IMR-90 (cell line): Measurements from ENCODE around the gene SMIM29. TPM values are rescaled to one million over a fixed set of nuclear protein-coding genes. Genes with fewer than 3 reads are reported as not detected.

ENCODE experiments used
- ATAC-seq: fragments of 200-7000 bp; cut with Tn5 transposase; 2 replicates; pipeline ENCODE4 v1.9.1; 2020; ENCODE audit warnings: low read depth, mild to moderate bottlenecking, moderate library complexity
- Bru-seq: library from RNA; stranded (reverse); fragments of 400-500 nt; gene quantifications from one replicate; lab custom pipeline; 2021; lab: Mats Ljungman, UMichigan
- BruChase-seq, 2 experiments: library from RNA; stranded (reverse); fragments of 400-500 nt; gene quantifications; one replicate each; lab custom pipeline; 2021; lab: Mats Ljungman, UMichigan
- BruUV-seq: library from RNA; stranded (reverse); fragments of 400-500 nt; replicated peaks from 2 replicates; lab custom pipeline; 2021; lab: Mats Ljungman, UMichigan
- CTCF ChIA-PET: fragments of 300-600 bp; formaldehyde crosslinking; extraction: SDS; loops from one replicate; lab custom pipeline; 2021; ENCODE audit warnings: antibody characterized with exemption; lab: Yijun Ruan, JAX
- POLR2A ChIA-PET: fragments of 300-600 bp; sonication (Branson Sonifier 250); formaldehyde crosslinking; loops from one replicate; lab custom pipeline; 2022; ENCODE audit warnings: antibody characterized with exemption; ENCODE audit not compliant: unreplicated experiment; lab: Charles Lee
- DNase-seq: peaks from one replicate; pipeline ENCODE4 v3.0.0; 2013
- H2AFZ ChIP-seq: replicated peaks from 2 replicates; pipeline ENCODE3; 2013; ENCODE audit warnings: low read length, mild to moderate bottlenecking; ENCODE audit not compliant: poor library complexity
- H2AK5ac ChIP-seq: 2 replicates; pipeline ENCODE4 v1.6.1; 2013; ENCODE audit warnings: low read depth, low read length, inconsistent platforms
- H2AK9ac ChIP-seq: replicated peaks from 2 replicates; pipeline ENCODE3; 2013; ENCODE audit warnings: mild to moderate bottlenecking, low read depth, low read length, moderate library complexity; ENCODE audit not compliant: poor library complexity
- H2BK120ac ChIP-seq: 2 replicates; pipeline ENCODE4 v1.6.1; 2013; ENCODE audit warnings: low read depth, low read length, inconsistent platforms
- H2BK15ac ChIP-seq: 3 replicates; pipeline ENCODE4 v1.6.1; 2013; ENCODE audit warnings: low read depth, low read length, inconsistent platforms
- H2BK20ac ChIP-seq: 2 replicates; pipeline ENCODE4 v1.6.1; 2013; ENCODE audit warnings: low read depth, mild to moderate bottlenecking, inconsistent platforms, low read length, moderate library complexity
- H2BK5ac ChIP-seq: 2 replicates; pipeline ENCODE4 v1.6.1; 2013; ENCODE audit warnings: mild to moderate bottlenecking, low read depth, low read length, inconsistent platforms; ENCODE audit not compliant: poor library complexity, severe bottlenecking
- H3K14ac ChIP-seq: replicated peaks from 2 replicates; pipeline ENCODE4 v1.6.1; 2013; ENCODE audit warnings: low read depth, low read length, inconsistent platforms
- H3K18ac ChIP-seq: 2 replicates; pipeline ENCODE4 v1.6.1; 2013; ENCODE audit warnings: low read depth, low read length, control low read depth
- H3K23ac ChIP-seq: 2 replicates; pipeline ENCODE4 v1.6.1; 2013; ENCODE audit warnings: low read depth, low read length, inconsistent platforms
- H3K27ac ChIP-seq: 2 replicates; pipeline ENCODE4 v1.5.1; 2013; ENCODE audit warnings: mild to moderate bottlenecking, control low read depth, low read length; ENCODE audit not compliant: insufficient read depth
- H3K27me3 ChIP-seq: 2 replicates; pipeline ENCODE4 v1.6.1; 2013; ENCODE audit warnings: low read length; ENCODE audit not compliant: control insufficient read depth, insufficient read depth
- H3K36me3 ChIP-seq: 2 replicates; pipeline ENCODE4 v1.6.1; 2013; ENCODE audit warnings: low read length, mixed read lengths; ENCODE audit not compliant: control insufficient read depth, insufficient read depth
- H3K4ac ChIP-seq: 2 replicates; pipeline ENCODE4 v1.6.1; 2013; ENCODE audit warnings: low read depth, low read length, inconsistent platforms
- H3K4me1 ChIP-seq: 2 replicates; pipeline ENCODE4 v1.6.1; 2013; ENCODE audit warnings: low read length, mixed read lengths; ENCODE audit not compliant: control insufficient read depth, insufficient read depth
- H3K4me2 ChIP-seq: 2 replicates; pipeline ENCODE4 v1.6.1; 2013; ENCODE audit warnings: low read depth, mild to moderate bottlenecking, control low read depth, low read length, moderate library complexity
- H3K4me3 ChIP-seq: 2 replicates; pipeline ENCODE4 v1.5.1; 2013; ENCODE audit warnings: low read depth, mild to moderate bottlenecking, control low read depth, low read length, moderate library complexity; ENCODE audit not compliant: insufficient read depth
- H3K56ac ChIP-seq: 2 replicates; pipeline ENCODE4 v1.6.1; 2013; ENCODE audit warnings: low read length, inconsistent platforms; ENCODE audit not compliant: insufficient read depth; ENCODE audit errors: extremely low read depth
- H3K79me1 ChIP-seq, 2 experiments: 2 replicates each; pipeline ENCODE4 v1.6.1; 2013; ENCODE audit warnings: low read length in 2 of 2, inconsistent platforms in 1 of 2, low read depth in 1 of 2
- H3K9ac ChIP-seq: 2 replicates; pipeline ENCODE4 v1.6.1; 2013; ENCODE audit warnings: low read depth, low read length, control low read depth
- H3K9me1 ChIP-seq: 2 replicates; pipeline ENCODE4 v1.6.1; 2013; ENCODE audit warnings: low read length, inconsistent platforms; ENCODE audit not compliant: insufficient read depth
- H3K9me3 ChIP-seq: 2 replicates; pipeline ENCODE4 v1.6.1; 2013; ENCODE audit warnings: low read length; ENCODE audit not compliant: control insufficient read depth, insufficient read depth
- H4K20me1 ChIP-seq: 2 replicates; pipeline ENCODE4 v1.6.1; 2013; ENCODE audit warnings: low read length, inconsistent platforms; ENCODE audit not compliant: insufficient read depth
- H4K5ac ChIP-seq: 2 replicates; pipeline ENCODE4 v1.6.1; 2013; ENCODE audit warnings: mild to moderate bottlenecking, low read depth, low read length, control low read depth
- H4K8ac ChIP-seq, 2 experiments: 2 replicates each; pipeline ENCODE4 v1.6.1; 2013; ENCODE audit warnings: low read depth in 2 of 2, low read length in 2 of 2, control low read depth in 1 of 2, inconsistent platforms in 1 of 2
- H4K91ac ChIP-seq: 2 replicates; pipeline ENCODE4 v1.6.1; 2013; ENCODE audit warnings: low read depth, low read length, inconsistent platforms; ENCODE audit not compliant: insufficient read depth
- BHLHE40 ChIP-seq: fragments of 150-350 bp; IDR thresholded peaks from 2 replicates; pipeline ENCODE4 v1.6.1; 2016; ENCODE audit warnings: mild to moderate bottlenecking, low read depth, low read length
- CEBPB ChIP-seq: IDR thresholded peaks from 2 replicates; pipeline ENCODE4 v1.6.1; 2012; ENCODE audit warnings: low read depth, low read length, improper control_type of control experiment
- CHD1 ChIP-seq: IDR thresholded peaks from 2 replicates; pipeline ENCODE4 v1.6.1; 2012; ENCODE audit warnings: low read depth, low read length, improper control_type of control experiment
- FOS ChIP-seq: fragments of 150-350 bp; IDR thresholded peaks from 2 replicates; pipeline ENCODE4 v1.6.1; 2016; ENCODE audit warnings: low read depth, low read length
- MAFK ChIP-seq: IDR thresholded peaks from 2 replicates; pipeline ENCODE4 v1.6.1; 2012; ENCODE audit warnings: low read depth, low read length, improper control_type of control experiment
- MAZ ChIP-seq: IDR thresholded peaks from 2 replicates; pipeline ENCODE4 v1.6.1; 2012; ENCODE audit warnings: low read depth, mild to moderate bottlenecking, low read length, improper control_type of control experiment, moderate library complexity, borderline replicate concordance
- MXI1 ChIP-seq: IDR thresholded peaks from 2 replicates; pipeline ENCODE4 v1.6.1; 2012; ENCODE audit warnings: low read depth, mild to moderate bottlenecking, low read length, moderate library complexity, borderline replicate concordance
- RCOR1 ChIP-seq: IDR thresholded peaks from 2 replicates; pipeline ENCODE4 v1.6.1; 2012; ENCODE audit warnings: mild to moderate bottlenecking, low read length, improper control_type of control experiment; ENCODE audit not compliant: insufficient replicate concordance
- SMC3 ChIP-seq: fragments of 150-350 bp; IDR thresholded peaks from 2 replicates; pipeline ENCODE4 v1.6.1; 2016; ENCODE audit warnings: low read depth, mild to moderate bottlenecking, antibody characterized with exemption, low read length, moderate library complexity
- WGBS, 2 experiments: methylation state at CpG; one replicate each; pipeline versions ENCODE4 v1.1.5 to v1.1.7; 2013; ENCODE audit warnings: missing lambda C conversion rate in 2 of 2; ENCODE audit not compliant: insufficient read length in 1 of 2; ENCODE audit errors: extremely low coverage in 2 of 2; 5-methylcytosine and 5-hydroxymethylcytosine counted together
- dilution Hi-C: fragments of 300-500 bp; cut with HindIII; formaldehyde crosslinking; loops from one replicate; pipeline ENCODE4 v1.14.3; 2018; ENCODE audit warnings: low sequenced_read_pairs; ENCODE audit not compliant: unreplicated experiment
- in situ Hi-C: fragments of 300-500 bp; cut with MboI; formaldehyde crosslinking; loops from 3 replicates; pipeline ENCODE4 v1.14.3; 2019; ENCODE audit warnings: low sequenced_read_pairs, inconsistent platforms, mixed read lengths
- intact Hi-C: fragments of 100-400 bp; cut with micrococcal nuclease; formaldehyde crosslinking; loops from 2 replicates; pipeline ENCODE4 v1.10.0; 2022
- long read RNA-seq: library from polyadenylated mRNA; unstranded; transcript quantifications from one replicate; pipeline ENCODE4 v2.0.0, GENCODE V29; 2021; ENCODE audit not compliant: unreplicated experiment
- polyA plus RNA-seq, 3 experiments: library from polyadenylated mRNA; depleted of rRNA; stranded (reverse); fragments of >200 nt; gene quantifications; 2 replicates each; pipeline ENCODE4 v1.2.3, GENCODE V29; 2012; ENCODE audit warnings: low replicate concordance in 1 of 3
- total RNA-seq: library from RNA; depleted of rRNA; stranded (reverse); fragments of >200 nt; gene quantifications from 2 replicates; pipeline ENCODE4 v1.2.3, GENCODE V29; 2012; rRNA removed
- TF ChIP-seq, protein P1 (sequence below): conservative IDR thresholded peaks from 2 replicates; pipeline ENCODE4 v1.5.1; 2012; ENCODE audit warnings: mild to moderate bottlenecking, low read depth, low read length, improper control_type of control experiment
- TF ChIP-seq, protein P2 (sequence below): fragments of 150-350 bp; IDR thresholded peaks from 2 replicates; pipeline ENCODE4 v1.6.1; 2017; ENCODE audit warnings: mild to moderate bottlenecking, antibody characterized with exemption, low read length, low read depth

Gene SMIM29
- total RNA-seq = 8.1 and 8.4 TPM in 2 replicates
- 25.6 and 28.9 TPM in 2 replicates for polyA plus RNA-seq (2012; rRNA removed)
- 27.3 and 43.9 TPM in 2 replicates for polyA plus RNA-seq (2012; cell fraction: cytosol; rRNA removed)
- polyA plus RNA-seq (2012; cell fraction: nucleus; rRNA removed; ENCODE audit: low replicate concordance) = 16.8 and 47.4 TPM in 2 replicates
- percentile 44 among the genes with signal in this experiment for Bru-seq, nascent RNA
- percentile 49 among the genes with signal in this experiment for BruChase-seq, experiment 1, labeled RNA remaining after a 6-hour chase
- BruChase-seq, experiment 2, labeled RNA remaining after a 2-hour chase = percentile 43 among the genes with signal in this experiment
- long read RNA-seq, transcript SMIM29-208 (5 exons, 1,186 nt) = minor isoform, 7 of 26 reads
- long read RNA-seq, transcript SMIM29-205 (5 exons, 1,297 nt) = major isoform, 12 of 26 reads
- long read RNA-seq, partial matches to known transcripts = 3 of 26 reads
- long read RNA-seq, other reads (novel, unspliced or antisense) = 2 of 26 reads

DNA sequence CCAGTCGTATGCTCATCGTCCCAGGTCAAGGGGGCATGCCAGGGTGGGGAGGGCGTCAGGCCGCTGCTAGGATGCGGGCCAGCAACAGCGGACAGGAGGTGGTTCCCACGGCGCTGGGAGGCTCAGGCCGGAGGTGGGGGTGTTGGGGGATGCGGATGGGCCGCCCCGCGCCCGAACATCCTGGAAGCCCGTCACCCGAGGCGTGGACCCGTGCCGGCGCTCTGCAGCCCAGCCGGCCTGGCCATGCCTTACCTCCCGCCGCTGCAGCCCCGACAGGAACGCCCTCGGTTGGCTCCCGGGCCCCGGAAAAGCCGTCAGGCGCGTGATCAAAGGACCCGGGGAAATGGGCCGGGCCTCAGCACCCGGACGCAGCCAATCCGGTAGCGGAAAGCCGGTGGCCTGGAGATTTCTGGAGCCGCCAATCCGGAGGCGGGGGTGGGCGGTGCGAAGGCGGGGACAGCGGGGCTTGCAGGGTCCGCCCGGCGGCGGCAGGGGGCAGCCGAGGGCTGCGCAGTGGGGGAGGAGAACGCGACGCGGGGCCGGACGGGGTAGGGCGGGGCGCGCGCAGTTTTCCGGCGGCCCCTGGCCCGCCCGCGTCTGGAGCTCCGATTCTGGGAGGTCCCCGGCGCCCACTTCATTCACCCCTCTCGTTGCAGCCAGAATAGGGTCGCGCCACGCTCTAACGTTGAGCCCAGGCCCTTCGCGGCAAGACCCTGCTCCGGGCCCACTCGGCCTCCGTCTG lies at the start of gene SMIM29:
SMIM29 (minus strand) TSS at position 280 of the 742 bp plus-strand sequence. CDS start 1,215 bp downstream, outside the sequence.
- Histone ChIP-seq H2BK20ac (peak within 1 kb of the TSS; percentile 10; the same call in 1 of the 2 replicates), H3K18ac (peak within 1 kb of the TSS; percentile 40), H3K27me3 (no peaks in the 10 kb centered on the region), H2AK5ac (peak within 1 kb of the TSS; percentile 93), H3K4ac (peak within 1 kb of the TSS; percentile 90), H3K9me3 (no peaks in the 10 kb centered on the region), H3K23ac (peak within 1 kb of the TSS; percentile 77), H2AK9ac (peak within 1 kb of the TSS; percentile 98), H2BK5ac (peak within 1 kb of the TSS; percentile 88), H2AFZ (peak within 1 kb of the TSS; percentile 100), H4K20me1 (peaks cover 9% of the 10 kb centered on the region), H3K4me2 (peak within 1 kb of the TSS; percentile 88), H2BK120ac (peak within 1 kb of the TSS; percentile 80), H3K9me1 (peaks cover under 1% of the 10 kb centered on the region; the same call in 1 of the 2 replicates), H2BK15ac (peak within 1 kb of the TSS; percentile 51; the same call in 2 of the 3 replicates), H3K27ac (peak within 1 kb of the TSS; percentile 87), H4K8ac (peak within 1 kb of the TSS; percentile 84 to 96), H3K4me3 (peak within 1 kb of the TSS; percentile 65), H3K9ac (peak within 1 kb of the TSS; percentile 91), H3K36me3 (peaks cover 3% of the 10 kb centered on the region), H4K5ac (peak within 1 kb of the TSS; percentile 67), H3K4me1 (peaks cover 10% of the 10 kb centered on the region), H3K14ac (peak within 1 kb of the TSS; percentile 84), H3K79me1 (peaks cover 5 to 37% of the 10 kb centered on the region in 2 experiments; a peak in 3 of 4 replicates), H4K91ac (peak within 1 kb of the TSS; percentile 96), H3K56ac (peak within 1 kb of the TSS; percentile 66)
- CTCF ChIA-PET = interaction anchor here (0.6 to 2.1 kb wide), 15 partner anchors 36 to 1021 kb away, joined by 3 to 12 read pairs (median 3); partner anchors contain the start of gene RPS10
- peak; percentile 85 for ATAC-seq
- 2% methylated on average over 27 of the region's 79 CpGs; no CpG with 5 or more reads in 1 of the 2 experiments for WGBS, 2 experiments
- in situ Hi-C loops = loop anchor here (5.0 to 10.0 kb wide), 2 partner anchors 158 to 356 kb away; no protein-coding TSS in a partner anchor
- dilution Hi-C loops = no loop called here
- peak; percentile 91 for DNase-seq
- intact Hi-C loops = loop anchor here (1.0 to 2.0 kb wide), 6 partner anchors 52 to 360 kb away; no protein-coding TSS in a partner anchor
- POLR2A ChIA-PET = interaction anchor here (1.7 to 1.9 kb wide), 2 partner anchors 166 to 168 kb away, joined by 6 to 8 read pairs; no protein-coding TSS in a partner anchor
- no TSS peak for BruUV-seq
- TF ChIP-seq MAZ (peak; percentile 84; the same call in 1 of the 2 replicates), BHLHE40 (peak; percentile 57), CHD1 (no peak), CEBPB (no peak), MAFK (no peak), RCOR1 (no peak), MXI1 (peak; percentile 76; the same call in 1 of the 2 replicates), SMC3 (peak; percentile 86), FOS (no peak)
- TF ChIP-seq, protein P1, sequence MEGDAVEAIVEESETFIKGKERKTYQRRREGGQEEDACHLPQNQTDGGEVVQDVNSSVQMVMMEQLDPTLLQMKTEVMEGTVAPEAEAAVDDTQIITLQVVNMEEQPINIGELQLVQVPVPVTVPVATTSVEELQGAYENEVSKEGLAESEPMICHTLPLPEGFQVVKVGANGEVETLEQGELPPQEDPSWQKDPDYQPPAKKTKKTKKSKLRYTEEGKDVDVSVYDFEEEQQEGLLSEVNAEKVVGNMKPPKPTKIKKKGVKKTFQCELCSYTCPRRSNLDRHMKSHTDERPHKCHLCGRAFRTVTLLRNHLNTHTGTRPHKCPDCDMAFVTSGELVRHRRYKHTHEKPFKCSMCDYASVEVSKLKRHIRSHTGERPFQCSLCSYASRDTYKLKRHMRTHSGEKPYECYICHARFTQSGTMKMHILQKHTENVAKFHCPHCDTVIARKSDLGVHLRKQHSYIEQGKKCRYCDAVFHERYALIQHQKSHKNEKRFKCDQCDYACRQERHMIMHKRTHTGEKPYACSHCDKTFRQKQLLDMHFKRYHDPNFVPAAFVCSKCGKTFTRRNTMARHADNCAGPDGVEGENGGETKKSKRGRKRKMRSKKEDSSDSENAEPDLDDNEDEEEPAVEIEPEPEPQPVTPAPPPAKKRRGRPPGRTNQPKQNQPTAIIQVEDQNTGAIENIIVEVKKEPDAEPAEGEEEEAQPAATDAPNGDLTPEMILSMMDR = peak; percentile 96
- TF ChIP-seq, protein P2, sequence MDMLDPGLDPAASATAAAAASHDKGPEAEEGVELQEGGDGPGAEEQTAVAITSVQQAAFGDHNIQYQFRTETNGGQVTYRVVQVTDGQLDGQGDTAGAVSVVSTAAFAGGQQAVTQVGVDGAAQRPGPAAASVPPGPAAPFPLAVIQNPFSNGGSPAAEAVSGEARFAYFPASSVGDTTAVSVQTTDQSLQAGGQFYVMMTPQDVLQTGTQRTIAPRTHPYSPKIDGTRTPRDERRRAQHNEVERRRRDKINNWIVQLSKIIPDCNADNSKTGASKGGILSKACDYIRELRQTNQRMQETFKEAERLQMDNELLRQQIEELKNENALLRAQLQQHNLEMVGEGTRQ = peak; percentile 59
